ENCODE measurements around the gene KCNQ5. TPM values are rescaled to one million over a fixed set of nuclear protein-coding genes. Genes with fewer than 3 reads are reported as not detected.

KCNQ5 gene
- total RNA-seq, 1 experiment from 2014 or later: not detected

GRCh38 chr6:72742001-72742673 is 120.3 kb downstream of the KCNQ5 start:
- H3K9me2 ChIP-seq (ENCODE audit: insufficient read depth): no peaks in the 10 kb centered on the region
- POLR2A ChIA-PET: no interaction called here
- intact Hi-C loops (cut with micrococcal nuclease): no loop called here
- peaks cover 16% of the 10 kb centered on the region; the same call in 1 of the 2 replicates for H3K27me3 ChIP-seq (ENCODE audit: insufficient read depth, low read length)
- no peaks in the 10 kb centered on the region for H3K9me3 ChIP-seq (ENCODE audit: control insufficient read depth in 1 of 2, insufficient read depth in 1 of 2, low read depth in 1 of 2, low read length in 2 of 2)
- no peak for DNase-seq (ENCODE audit: low read depth, low spot score)
- H2AFZ ChIP-seq (ENCODE audit: low read depth, low read length, poor library complexity, severe bottlenecking): no peak overlapping the region
- H4K20me1 ChIP-seq (ENCODE audit: insufficient read depth): no peaks in the 10 kb centered on the region
- H3K9ac ChIP-seq (ENCODE audit: low read length): no peak overlapping the region
- CTCF ChIA-PET: no interaction called here
- H3K27ac ChIP-seq (ENCODE audit: low read depth, low read length): no peak overlapping the region
- no TSS peak for BruUV-seq (replicated peaks)
- no peaks in the 10 kb centered on the region for H3K36me3 ChIP-seq (ENCODE audit: control insufficient read depth in 1 of 2, insufficient read depth in 2 of 2, low read length in 2 of 2)
- TF ChIP-seq ELF1 (IDR thresholded peaks at IDR 0.05; ENCODE audit: borderline replicate concordance, low read depth) (no peak), POLR2AphosphoS5 (IDR thresholded peaks at IDR 0.05; ENCODE audit: low read depth, low read length) (no peak), ZNF274 (IDR thresholded peaks at IDR 0.05; ENCODE audit: low read depth, low read length) (no peak), EZH2 (IDR thresholded peaks at IDR 0.05) (no peak), ZFX (IDR thresholded peaks at IDR 0.05) (no peak), POLR2A (IDR thresholded peaks at IDR 0.05; ENCODE audit: borderline replicate concordance, extremely low read depth, insufficient read depth, insufficient read length) (no peak), CEBPB (IDR thresholded peaks at IDR 0.05; ENCODE audit: low read depth) (no peak), YY1 (IDR thresholded peaks at IDR 0.05; ENCODE audit: extremely low read depth, insufficient replicate concordance, low read depth, low read length) (no peak), SP1 (IDR thresholded peaks at IDR 0.05; ENCODE audit: low read depth) (no peak)
- TF ChIP-seq, protein P1, sequence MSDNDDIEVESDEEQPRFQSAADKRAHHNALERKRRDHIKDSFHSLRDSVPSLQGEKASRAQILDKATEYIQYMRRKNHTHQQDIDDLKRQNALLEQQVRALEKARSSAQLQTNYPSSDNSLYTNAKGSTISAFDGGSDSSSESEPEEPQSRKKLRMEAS (IDR thresholded peaks at IDR 0.05): no peak
- TF ChIP-seq, protein P2, sequence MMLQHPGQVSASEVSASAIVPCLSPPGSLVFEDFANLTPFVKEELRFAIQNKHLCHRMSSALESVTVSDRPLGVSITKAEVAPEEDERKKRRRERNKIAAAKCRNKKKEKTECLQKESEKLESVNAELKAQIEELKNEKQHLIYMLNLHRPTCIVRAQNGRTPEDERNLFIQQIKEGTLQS (IDR thresholded peaks at IDR 0.05): no peak
- ATAC-seq: no peak
- RAD21 ChIA-PET (ENCODE audit: low non-redundant PET in 1 of 2, low total read pairs in 2 of 2, uncharacterized antibody in 2 of 2, unreplicated experiment in 2 of 2): no interaction called here
- H3K4me1 ChIP-seq (ENCODE audit: control insufficient read depth in 1 of 2, insufficient read depth in 2 of 2, low read length in 2 of 2): no peaks in the 10 kb centered on the region
- no peaks in the 10 kb centered on the region for H3K79me2 ChIP-seq (ENCODE audit: insufficient read depth, low read length)
- H3K4me3 ChIP-seq (replicated peaks in 1 of 2; ENCODE audit: low read depth in 1 of 2, low read length in 2 of 2): no peak overlapping the region
- no peak overlapping the region for H3K4me2 ChIP-seq (ENCODE audit: low read length)

DNA sequence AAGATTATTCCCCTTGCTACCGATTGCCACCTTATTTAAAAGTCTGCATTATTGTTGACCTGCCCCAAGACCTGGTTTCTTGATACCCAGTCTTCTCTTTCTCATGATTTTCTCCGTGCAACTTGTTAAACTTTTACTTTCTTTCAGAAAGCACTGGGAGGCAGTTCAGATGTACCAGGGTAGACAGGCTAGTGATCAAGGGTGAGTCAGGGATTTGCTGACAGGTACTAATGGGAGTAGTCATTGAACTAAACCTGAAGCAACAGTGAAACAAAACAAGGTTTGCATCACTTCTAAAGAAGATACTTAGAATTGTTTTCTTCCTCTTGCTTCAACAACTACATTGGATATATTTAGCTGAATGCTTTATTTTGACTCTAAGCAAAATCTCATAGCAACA is 124.4 kb downstream of the KCNQ5 start:
- no peak overlapping the region for H2AFZ ChIP-seq (ENCODE audit: low read depth, low read length, poor library complexity, severe bottlenecking)
- H3K4me3 ChIP-seq (replicated peaks in 1 of 2; ENCODE audit: low read depth in 1 of 2, low read length in 2 of 2): no peak overlapping the region
- DNase-seq (ENCODE audit: low read depth, low spot score) (no peak), ATAC-seq (no peak)
- no peak overlapping the region for H3K9ac ChIP-seq (ENCODE audit: low read length)
- CTCF ChIA-PET: no interaction called here
- intact Hi-C loops (cut with micrococcal nuclease): no loop called here
- H3K27me3 ChIP-seq (ENCODE audit: insufficient read depth, low read length): peaks cover 13% of the 10 kb centered on the region; the same call in 1 of the 2 replicates
- H4K20me1 ChIP-seq (ENCODE audit: insufficient read depth): no peaks in the 10 kb centered on the region
- no peaks in the 10 kb centered on the region for H3K9me2 ChIP-seq (ENCODE audit: insufficient read depth)
- RAD21 ChIA-PET (ENCODE audit: low non-redundant PET in 1 of 2, low total read pairs in 2 of 2, uncharacterized antibody in 2 of 2, unreplicated experiment in 2 of 2): no interaction called here
- TF ChIP-seq SP1 (IDR thresholded peaks at IDR 0.05; ENCODE audit: low read depth) (no peak), EGR1 (IDR thresholded peaks at IDR 0.05; ENCODE audit: low read depth) (no peak), YY1 (IDR thresholded peaks at IDR 0.05; ENCODE audit: extremely low read depth, insufficient replicate concordance, low read depth, low read length) (no peak), CBX3 (IDR thresholded peaks at IDR 0.05; ENCODE audit: low read depth) (no peak), POLR2AphosphoS5 (IDR thresholded peaks at IDR 0.05; ENCODE audit: low read depth, low read length) (no peak), FOSL1 (IDR thresholded peaks at IDR 0.05; ENCODE audit: low read depth) (no peak), POLR2A (IDR thresholded peaks at IDR 0.05; ENCODE audit: borderline replicate concordance, extremely low read depth, insufficient read depth, insufficient read length) (no peak), ELF1 (IDR thresholded peaks at IDR 0.05; ENCODE audit: borderline replicate concordance, low read depth) (no peak)
- TF ChIP-seq, protein P3, sequence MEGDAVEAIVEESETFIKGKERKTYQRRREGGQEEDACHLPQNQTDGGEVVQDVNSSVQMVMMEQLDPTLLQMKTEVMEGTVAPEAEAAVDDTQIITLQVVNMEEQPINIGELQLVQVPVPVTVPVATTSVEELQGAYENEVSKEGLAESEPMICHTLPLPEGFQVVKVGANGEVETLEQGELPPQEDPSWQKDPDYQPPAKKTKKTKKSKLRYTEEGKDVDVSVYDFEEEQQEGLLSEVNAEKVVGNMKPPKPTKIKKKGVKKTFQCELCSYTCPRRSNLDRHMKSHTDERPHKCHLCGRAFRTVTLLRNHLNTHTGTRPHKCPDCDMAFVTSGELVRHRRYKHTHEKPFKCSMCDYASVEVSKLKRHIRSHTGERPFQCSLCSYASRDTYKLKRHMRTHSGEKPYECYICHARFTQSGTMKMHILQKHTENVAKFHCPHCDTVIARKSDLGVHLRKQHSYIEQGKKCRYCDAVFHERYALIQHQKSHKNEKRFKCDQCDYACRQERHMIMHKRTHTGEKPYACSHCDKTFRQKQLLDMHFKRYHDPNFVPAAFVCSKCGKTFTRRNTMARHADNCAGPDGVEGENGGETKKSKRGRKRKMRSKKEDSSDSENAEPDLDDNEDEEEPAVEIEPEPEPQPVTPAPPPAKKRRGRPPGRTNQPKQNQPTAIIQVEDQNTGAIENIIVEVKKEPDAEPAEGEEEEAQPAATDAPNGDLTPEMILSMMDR (IDR thresholded peaks at IDR 0.05 in 2 of 3, conservative IDR thresholded peaks at IDR 0.05 in 1 of 3; ENCODE audit: borderline replicate concordance in 1 of 3, insufficient read depth in 1 of 3, low read depth in 2 of 3, low read length in 2 of 3): no peak
- no peaks in the 10 kb centered on the region for H3K4me1 ChIP-seq (ENCODE audit: control insufficient read depth in 1 of 2, insufficient read depth in 2 of 2, low read length in 2 of 2)
- POLR2A ChIA-PET: no interaction called here
- H3K4me2 ChIP-seq (ENCODE audit: low read length): no peak overlapping the region
- BruUV-seq (replicated peaks): no TSS peak
- no peaks in the 10 kb centered on the region for H3K79me2 ChIP-seq (ENCODE audit: insufficient read depth, low read length)
- no peaks in the 10 kb centered on the region for H3K36me3 ChIP-seq (ENCODE audit: control insufficient read depth in 1 of 2, insufficient read depth in 2 of 2, low read length in 2 of 2)
- H3K27ac ChIP-seq (ENCODE audit: low read depth, low read length): no peak overlapping the region
- no peaks in the 10 kb centered on the region for H3K9me3 ChIP-seq (ENCODE audit: control insufficient read depth in 1 of 2, insufficient read depth in 1 of 2, low read depth in 1 of 2, low read length in 2 of 2)

All from HCT116 (cell line).